ENCODE results near the gene ING5. TPM values are rescaled to one million over a fixed set of nuclear protein-coding genes. Genes with fewer than 3 reads are reported as not detected.
A peak's percentile ranks its signal among the peaks of the same experiment; 100 is the strongest.

ING5 gene
- total RNA-seq, 1 experiment from 2014 or later: 20.5 TPM

- DNase-seq (ENCODE audit: low read depth in 1 of 2, low spot score in 2 of 2): no peak
- no peaks in the 10 kb centered on the region for H3K36me3 ChIP-seq
- no peaks in the 10 kb centered on the region for H3K9me3 ChIP-seq (replicated peaks)
- H3K27me3 ChIP-seq (replicated peaks): peaks cover 10% of the 10 kb centered on the region
- no peak overlapping the region for H3K4me3 ChIP-seq
- no peak overlapping the region for H3K27ac ChIP-seq
- 0 out of 2 replicates have a peak, but pooled peaks cover 5% of the 10 kb centered on the region for H3K4me1 ChIP-seq (replicated peaks)
Observed at GRCh38 chr2:241770936-241771285, 69.1 kb downstream of the ING5 start.

GRCh38 chr2:241771286-241772062, 69.6 kb downstream of the ING5 start:
- Histone ChIP-seq H3K4me1 (replicated peaks) (0 out of 2 replicates have a peak, but pooled peaks cover 5% of the 10 kb centered on the region), H3K36me3 (no peaks in the 10 kb centered on the region), H3K4me3 (no peak overlapping the region), H3K27ac (no peak overlapping the region), H3K9me3 (replicated peaks) (no peaks in the 10 kb centered on the region), H3K27me3 (replicated peaks) (peaks cover 10% of the 10 kb centered on the region)
- DNase-seq (ENCODE audit: low read depth in 1 of 2, low spot score in 2 of 2): peak in 1 of 2 experiments; percentile 38

- Histone ChIP-seq H3K4me3 (no peak overlapping the region), H3K9me3 (replicated peaks) (no peaks in the 10 kb centered on the region), H3K4me1 (replicated peaks) (0 out of 2 replicates have a peak, but pooled peaks cover 5% of the 10 kb centered on the region), H3K27ac (no peak overlapping the region), H3K27me3 (replicated peaks) (peaks cover 10% of the 10 kb centered on the region), H3K36me3 (no peaks in the 10 kb centered on the region)
- peak in 1 of 2 experiments; percentile 22 for DNase-seq (ENCODE audit: low read depth in 1 of 2, low spot score in 2 of 2)
Observed at GRCh38 chr2:241772063-241772499, 70.2 kb downstream of the ING5 start.

DNA sequence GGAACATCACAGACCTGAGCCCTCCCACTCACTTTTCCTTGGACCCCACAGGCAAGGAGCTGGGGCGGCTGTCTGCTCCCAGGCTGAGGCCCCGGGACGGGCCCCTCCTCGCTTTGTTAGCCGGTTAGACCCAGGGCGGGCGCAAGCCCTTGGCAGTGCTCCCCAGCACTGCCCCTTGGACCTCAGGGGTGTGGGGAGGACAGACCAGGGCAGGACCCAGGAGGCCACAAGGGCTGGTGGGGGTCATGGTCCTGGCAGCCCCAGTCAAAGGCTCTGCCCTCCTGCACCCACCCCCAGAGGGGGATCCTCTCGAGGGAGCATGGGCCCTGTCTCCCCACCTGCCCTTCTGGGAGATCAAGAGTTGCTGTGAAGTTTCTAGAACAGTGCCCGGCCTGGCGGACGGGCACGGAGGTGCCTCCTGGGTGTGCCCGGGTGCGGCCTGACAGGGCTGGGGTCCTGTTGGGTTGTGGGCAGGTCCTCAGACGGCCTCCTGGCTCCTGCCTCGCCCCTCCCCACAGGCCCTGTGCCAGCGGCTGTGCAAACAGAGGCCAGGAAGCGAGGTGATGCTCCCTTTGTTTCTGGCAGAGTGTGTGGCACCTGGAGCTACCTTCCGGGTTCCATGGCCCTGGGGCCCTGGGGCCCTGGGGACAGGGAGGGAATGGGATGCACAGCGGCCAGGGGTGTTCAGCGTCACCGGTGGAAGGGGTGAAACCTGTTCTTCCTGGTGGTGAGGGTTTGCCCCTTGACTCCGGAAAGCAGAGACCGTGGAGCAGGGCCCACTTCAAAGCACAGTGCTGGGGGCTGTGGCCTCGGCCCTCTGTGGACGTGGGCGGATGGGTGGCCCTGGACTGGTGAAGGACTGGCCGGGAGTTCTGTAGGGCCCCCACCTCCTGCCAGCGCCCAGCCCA, 71.9 kb downstream of the ING5 start:
- no peaks in the 10 kb centered on the region for H3K36me3 ChIP-seq
- no peaks in the 10 kb centered on the region for H3K9me3 ChIP-seq (replicated peaks)
- 0 out of 2 replicates have a peak, but pooled peaks cover 5% of the 10 kb centered on the region for H3K4me1 ChIP-seq (replicated peaks)
- no peak overlapping the region for H3K4me3 ChIP-seq
- H3K27ac ChIP-seq: no peak overlapping the region
- DNase-seq (ENCODE audit: low read depth in 1 of 2, low spot score in 2 of 2): peak in 1 of 2 experiments; percentile 44
- H3K27me3 ChIP-seq (replicated peaks): peaks cover 10% of the 10 kb centered on the region

- no peak overlapping the region for H3K27ac ChIP-seq
- H3K27me3 ChIP-seq (replicated peaks): peaks cover 10% of the 10 kb centered on the region
- H3K4me3 ChIP-seq: no peak overlapping the region
- 0 out of 2 replicates have a peak, but pooled peaks cover 5% of the 10 kb centered on the region for H3K4me1 ChIP-seq (replicated peaks)
- peak in 1 of 2 experiments; percentile 52 for DNase-seq (ENCODE audit: low read depth in 1 of 2, low spot score in 2 of 2)
- no peaks in the 10 kb centered on the region for H3K9me3 ChIP-seq (replicated peaks)
- no peaks in the 10 kb centered on the region for H3K36me3 ChIP-seq
Observed at GRCh38 chr2:241774419-241775222, 72.8 kb downstream of the ING5 start.

- peak in 1 of 2 experiments; percentile 36 for DNase-seq (ENCODE audit: low read depth in 1 of 2, low spot score in 2 of 2)
- H3K4me3 ChIP-seq: no peak overlapping the region
- H3K36me3 ChIP-seq: no peaks in the 10 kb centered on the region
- no peak overlapping the region for H3K27ac ChIP-seq
- H3K9me3 ChIP-seq (replicated peaks): no peaks in the 10 kb centered on the region
- 0 out of 2 replicates have a peak, but pooled peaks cover 5% of the 10 kb centered on the region for H3K4me1 ChIP-seq (replicated peaks)
- H3K27me3 ChIP-seq (replicated peaks): peaks cover 10% of the 10 kb centered on the region
Observed at GRCh38 chr2:241775223-241776177, 73.7 kb downstream of the ING5 start.

DNA sequence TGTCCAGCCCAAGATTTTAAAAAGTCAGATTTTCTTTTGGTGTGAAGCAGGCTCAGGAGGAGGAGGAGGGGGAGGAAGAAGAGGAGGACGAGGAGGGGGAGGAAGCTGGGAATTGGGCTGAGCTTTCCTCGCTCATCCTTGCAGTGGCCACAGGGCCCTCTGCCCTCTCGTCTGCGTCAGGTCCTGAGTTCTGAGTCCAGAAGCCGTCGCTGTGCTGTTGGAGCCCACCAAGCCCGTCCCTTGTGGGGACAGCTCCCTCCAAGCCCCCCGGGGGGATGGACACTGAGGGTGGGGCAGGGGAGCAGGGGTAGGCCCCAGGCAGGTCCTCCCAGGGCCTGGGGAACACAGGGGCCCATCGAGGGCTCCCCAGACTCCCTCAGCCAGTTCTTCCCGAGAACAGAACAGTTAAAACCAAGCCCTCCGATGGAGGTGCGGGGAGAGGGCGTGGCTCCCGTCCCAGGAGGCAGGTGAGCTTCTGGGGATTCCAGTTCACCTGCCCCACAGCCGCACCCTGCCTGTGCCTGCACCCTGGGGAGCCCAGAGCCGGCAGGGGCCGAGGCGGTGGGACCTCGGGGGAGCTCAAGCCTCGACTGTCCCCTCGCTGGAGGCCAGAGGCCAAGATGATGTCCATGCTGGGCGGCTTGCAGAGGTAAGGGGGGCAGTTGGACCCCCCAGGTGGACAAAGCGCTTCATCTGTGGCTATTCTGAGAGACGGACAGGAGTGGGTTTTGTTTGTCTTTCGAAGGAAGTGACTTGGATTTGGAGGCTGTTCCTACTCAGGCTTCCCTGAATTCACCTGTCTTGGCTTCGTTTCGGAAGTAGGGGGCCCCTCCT, 74.7 kb downstream of the ING5 start, which contains the start of gene GAL3ST2:
Gene GAL3ST2 (plus strand): TSS at position 487 of the 834 bp plus-strand sequence. CDS start 134 bp downstream, at position 621.
- Histone ChIP-seq H3K4me1 (replicated peaks) (0 out of 2 replicates have a peak, but pooled peaks cover 5% of the 10 kb centered on the region), H3K36me3 (no peaks in the 10 kb centered on the region), H3K9me3 (replicated peaks) (no peaks in the 10 kb centered on the region), H3K4me3 (no peak within 1 kb of the TSS), H3K27ac (no peak within 1 kb of the TSS), H3K27me3 (replicated peaks) (peaks cover 10% of the 10 kb centered on the region)
- DNase-seq (ENCODE audit: low read depth in 1 of 2, low spot score in 2 of 2): peak in 1 of 2 experiments; percentile 36

DNA sequence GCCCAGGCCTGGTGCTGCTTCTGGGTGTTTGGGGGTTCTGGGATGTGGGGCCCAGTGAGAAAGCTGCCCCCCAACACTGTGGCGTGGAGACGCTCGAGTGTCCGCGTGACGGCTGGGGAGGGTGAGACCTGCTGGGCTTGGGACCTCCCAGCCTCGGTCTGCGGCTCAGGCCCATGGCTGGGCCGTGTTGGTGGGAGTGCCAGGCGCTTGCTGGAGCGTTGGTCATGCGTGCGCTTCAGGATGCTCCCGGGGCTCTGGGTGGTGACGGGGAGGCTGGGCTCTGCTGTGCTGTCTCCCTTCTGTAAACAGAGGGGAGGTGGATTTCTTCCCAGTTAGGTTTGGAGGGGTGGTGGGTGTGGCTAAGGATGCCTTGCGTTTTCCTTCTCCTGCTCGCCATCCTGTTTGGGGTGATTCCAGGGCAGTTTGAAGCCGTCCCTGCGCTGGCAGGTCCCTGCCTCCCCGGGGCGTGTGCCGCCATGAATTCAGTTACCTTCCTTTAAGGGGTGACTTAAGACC, 75.4 kb downstream of the ING5 start:
- peaks cover 10% of the 10 kb centered on the region for H3K27me3 ChIP-seq (replicated peaks)
- 0 out of 2 replicates have a peak, but pooled peaks cover 5% of the 10 kb centered on the region for H3K4me1 ChIP-seq (replicated peaks)
- DNase-seq (ENCODE audit: low read depth in 1 of 2, low spot score in 2 of 2): no peak
- no peaks in the 10 kb centered on the region for H3K9me3 ChIP-seq (replicated peaks)
- no peaks in the 10 kb centered on the region for H3K36me3 ChIP-seq
- H3K27ac ChIP-seq: no peak overlapping the region
- no peak overlapping the region for H3K4me3 ChIP-seq

DNA sequence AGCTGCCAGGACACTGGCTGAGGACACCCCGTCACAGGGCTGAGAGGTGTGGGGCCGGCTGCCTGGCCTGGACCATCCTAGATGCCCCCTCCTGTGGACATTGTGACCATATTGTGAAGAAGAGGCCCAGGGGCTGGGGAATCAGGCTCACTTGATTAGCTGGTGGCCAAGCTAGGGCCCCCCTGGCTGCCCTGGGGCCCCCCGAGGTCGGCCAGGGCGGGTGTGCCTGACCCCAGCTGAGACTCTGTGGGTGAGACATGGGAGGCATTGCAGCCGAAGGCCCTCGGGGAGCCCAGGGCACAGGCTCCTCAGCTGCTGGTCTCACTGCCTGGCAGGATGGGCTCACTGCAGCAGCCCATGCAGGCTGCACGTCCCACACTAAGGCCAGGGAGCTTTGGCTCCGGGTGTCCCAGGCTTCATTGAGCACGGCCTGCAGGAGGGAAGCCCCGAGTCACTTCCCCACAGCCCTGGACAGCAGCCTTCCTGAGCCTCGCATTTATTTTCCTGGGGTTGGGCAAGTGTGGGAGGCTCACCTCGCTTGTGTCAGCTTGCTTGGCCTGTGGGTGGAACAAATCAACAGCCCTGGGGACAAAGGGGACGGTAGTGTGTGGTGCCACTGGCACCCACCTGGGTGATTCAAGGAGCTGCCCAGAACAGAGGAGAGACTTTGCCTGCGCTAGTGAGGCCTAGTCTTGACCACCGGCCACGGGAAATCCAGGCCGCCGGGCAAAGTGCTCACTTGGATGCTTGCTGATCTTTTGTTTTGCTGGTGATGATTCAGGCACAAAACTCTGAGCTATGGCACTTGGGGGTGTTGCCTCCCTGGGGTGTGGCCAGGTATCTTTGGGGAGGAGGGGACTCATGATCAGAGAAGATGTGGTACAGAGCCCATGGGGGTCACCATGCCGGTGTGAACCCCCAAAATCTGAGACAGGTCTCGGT, 76.1 kb downstream of the ING5 start:
- peaks cover 10% of the 10 kb centered on the region for H3K27me3 ChIP-seq (replicated peaks)
- no peaks in the 10 kb centered on the region for H3K9me3 ChIP-seq (replicated peaks)
- no peak overlapping the region for H3K4me3 ChIP-seq
- DNase-seq (ENCODE audit: low read depth in 1 of 2, low spot score in 2 of 2): peak in 1 of 2 experiments; percentile 31
- H3K36me3 ChIP-seq: no peaks in the 10 kb centered on the region
- H3K27ac ChIP-seq: no peak overlapping the region
- H3K4me1 ChIP-seq (replicated peaks): 0 out of 2 replicates have a peak, but pooled peaks cover 5% of the 10 kb centered on the region

Data from SJSA1 (cell line).